ENCODE measurements around the gene CKAP4.

The CKAP4 gene

GRCh38 chr12:106195621-106196027, 52.2 kb downstream of the CKAP4 start:
- DNase-seq, result peak; percentile 76

GRCh38 chr12:106194351-106194750, 53.5 kb downstream of the CKAP4 start:
- DNase-seq, result no peak

GRCh38 chr12:106193394-106194215, 54.2 kb downstream of the CKAP4 start:
- no peak for DNase-seq

- no peak for DNase-seq
Observed at GRCh38 chr12:106192659-106193393, 55.0 kb downstream of the CKAP4 start.

GRCh38 chr12:106190581-106190980, 57.2 kb downstream of the CKAP4 start:
- DNase-seq, result no peak

- no peak for DNase-seq
Observed at GRCh38 chr12:106189341-106189740, 58.5 kb downstream of the CKAP4 start.

- no peak for DNase-seq
Observed at GRCh38 chr12:106188256-106188655, 59.6 kb downstream of the CKAP4 start.
